Esophagus muscularis mucosa (tissue), 4 donors: ENCODE measurements around the gene PTAFR. TPM values are rescaled to one million over a fixed set of nuclear protein-coding genes. Genes with fewer than 3 reads are reported as not detected.

ENCODE experiments used
- DNase-seq: peaks from one replicate; pipeline ENCODE4 v3.0.0-alpha.2; 2017; ENCODE audit errors: extremely low spot score
- H3K27ac ChIP-seq, 4 donors: fragments of 200-600 bp; sonication (generic); replicated peaks in 1 of 4; 1 replicate in 3 of 4; 2 replicates in 1 of 4; pipeline ENCODE4 v1.5.1; 2016 to 2019; ENCODE audit warnings: mild to moderate bottlenecking in 1 of 4
- H3K27me3 ChIP-seq, 4 donors: fragments of 200-600 bp; sonication (generic); one replicate each; pipeline versions ENCODE4 v1.5.1 to v1.6.0; 2016 to 2019
- H3K36me3 ChIP-seq, 4 donors: fragments of 200-600 bp; sonication (generic); one replicate each; pipeline ENCODE4 v1.5.1; 2016 to 2019
- H3K4me1 ChIP-seq, 4 donors: fragments of 200-600 bp; sonication (generic); one replicate each; pipeline ENCODE4 v1.5.1; 2016 to 2019
- H3K4me3 ChIP-seq, 4 donors: fragments of 200-600 bp; sonication (generic); 1 replicate in 2 of 4; 2 replicates in 2 of 4; pipeline ENCODE4 v1.5.1; 2016 to 2019; ENCODE audit warnings: mild to moderate bottlenecking in 4 of 4, moderate library complexity in 1 of 4
- H3K9me3 ChIP-seq, 4 donors: fragments of 200-600 bp; sonication (generic); 1 replicate in 3 of 4; 2 replicates in 1 of 4; pipeline ENCODE4 v1.5.1; 2016 to 2019
- EP300 ChIP-seq: sonication (generic); formaldehyde crosslinking; IDR thresholded peaks from one replicate; pipeline ENCODE4 v1.6.1; 2017; ENCODE audit warnings: antibody characterized with exemption
- POLR2A ChIP-seq: fragments of 450-650 bp; IDR thresholded peaks from one replicate; pipeline ENCODE4 v1.6.1; 2017; ENCODE audit warnings: antibody characterized with exemption, moderate library complexity, mild to moderate bottlenecking, low read depth
- POLR2AphosphoS5 ChIP-seq, 2 donors: sonication (generic); formaldehyde crosslinking; IDR thresholded peaks; one replicate each; pipeline ENCODE4 v1.6.1; 2017; ENCODE audit warnings: antibody characterized with exemption in 2 of 2
- WGBS: methylation state at CpG from one replicate; pipeline ENCODE4 v1.1.5; 2018; 5-methylcytosine and 5-hydroxymethylcytosine counted together
- intact Hi-C: fragments of 100-400 bp; cut with DNase I; formaldehyde crosslinking; loops from one replicate; pipeline ENCODE4 v1.15.1; 2023
- total RNA-seq, 4 donors: library from RNA; depleted of rRNA; stranded (reverse); fragments of >200 nt; gene quantifications; one replicate each; pipeline versions ENCODE4 v1.1.0 to v1.2.1, GENCODE V29; 2016
- TF ChIP-seq, protein P1 (sequence below), 3 experiments: fragments of 200-600 bp in 2 of 3; fragments of 450-650 bp in 1 of 3; sonication (generic) in 2 of 3; IDR thresholded peaks; one replicate each; pipeline ENCODE4 v1.5.1; 2017 to 2019; ENCODE audit warnings: antibody characterized with exemption in 3 of 3, mild to moderate bottlenecking in 2 of 3, moderate library complexity in 1 of 3

Gene PTAFR
- total RNA-seq, 4 donors from 2014 or later, result 4.6 to 8.1 (median 6.8) TPM

DNA sequence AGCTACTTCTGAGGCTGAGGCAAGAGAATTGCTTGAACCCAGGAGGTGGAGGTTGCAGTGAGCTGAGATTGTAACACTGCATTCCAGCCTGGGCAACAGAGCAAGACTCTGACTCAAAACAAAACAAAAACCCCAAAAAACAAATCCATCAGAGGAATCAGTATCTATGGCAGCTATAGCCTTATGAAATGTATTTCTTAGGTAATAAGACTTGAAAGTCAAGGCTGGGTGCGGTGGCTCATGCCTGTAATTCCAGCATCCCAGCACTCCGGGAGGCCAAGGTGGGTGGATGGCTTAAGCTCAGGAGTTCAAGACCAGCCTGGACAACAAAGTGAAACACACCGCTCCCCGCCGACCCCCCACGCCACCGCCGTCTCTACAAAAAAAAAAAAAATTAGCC is 56.9 kb downstream of the PTAFR start:
- no peak overlapping the region for H3K27ac ChIP-seq
- intact Hi-C loops, result no loop called here
- peaks cover 0 to 5% (median 0%) of the 10 kb centered on the region in 4 donors for H3K27me3 ChIP-seq
- H3K36me3 ChIP-seq, result no peaks in the 10 kb centered on the region
- H3K4me3 ChIP-seq, result no peak overlapping the region
- DNase-seq, result no peak
- TF ChIP-seq, protein P1, sequence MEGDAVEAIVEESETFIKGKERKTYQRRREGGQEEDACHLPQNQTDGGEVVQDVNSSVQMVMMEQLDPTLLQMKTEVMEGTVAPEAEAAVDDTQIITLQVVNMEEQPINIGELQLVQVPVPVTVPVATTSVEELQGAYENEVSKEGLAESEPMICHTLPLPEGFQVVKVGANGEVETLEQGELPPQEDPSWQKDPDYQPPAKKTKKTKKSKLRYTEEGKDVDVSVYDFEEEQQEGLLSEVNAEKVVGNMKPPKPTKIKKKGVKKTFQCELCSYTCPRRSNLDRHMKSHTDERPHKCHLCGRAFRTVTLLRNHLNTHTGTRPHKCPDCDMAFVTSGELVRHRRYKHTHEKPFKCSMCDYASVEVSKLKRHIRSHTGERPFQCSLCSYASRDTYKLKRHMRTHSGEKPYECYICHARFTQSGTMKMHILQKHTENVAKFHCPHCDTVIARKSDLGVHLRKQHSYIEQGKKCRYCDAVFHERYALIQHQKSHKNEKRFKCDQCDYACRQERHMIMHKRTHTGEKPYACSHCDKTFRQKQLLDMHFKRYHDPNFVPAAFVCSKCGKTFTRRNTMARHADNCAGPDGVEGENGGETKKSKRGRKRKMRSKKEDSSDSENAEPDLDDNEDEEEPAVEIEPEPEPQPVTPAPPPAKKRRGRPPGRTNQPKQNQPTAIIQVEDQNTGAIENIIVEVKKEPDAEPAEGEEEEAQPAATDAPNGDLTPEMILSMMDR (IDR thresholded peaks at IDR 0.05), result no peak
- TF ChIP-seq POLR2A (no peak), EP300 (no peak), POLR2AphosphoS5 (IDR thresholded peaks at IDR 0.05) (no peak)
- 92% methylated on average over 8 of the region's 8 CpGs for WGBS
- no peaks in the 10 kb centered on the region for H3K4me1 ChIP-seq
- no peaks in the 10 kb centered on the region for H3K9me3 ChIP-seq

DNA sequence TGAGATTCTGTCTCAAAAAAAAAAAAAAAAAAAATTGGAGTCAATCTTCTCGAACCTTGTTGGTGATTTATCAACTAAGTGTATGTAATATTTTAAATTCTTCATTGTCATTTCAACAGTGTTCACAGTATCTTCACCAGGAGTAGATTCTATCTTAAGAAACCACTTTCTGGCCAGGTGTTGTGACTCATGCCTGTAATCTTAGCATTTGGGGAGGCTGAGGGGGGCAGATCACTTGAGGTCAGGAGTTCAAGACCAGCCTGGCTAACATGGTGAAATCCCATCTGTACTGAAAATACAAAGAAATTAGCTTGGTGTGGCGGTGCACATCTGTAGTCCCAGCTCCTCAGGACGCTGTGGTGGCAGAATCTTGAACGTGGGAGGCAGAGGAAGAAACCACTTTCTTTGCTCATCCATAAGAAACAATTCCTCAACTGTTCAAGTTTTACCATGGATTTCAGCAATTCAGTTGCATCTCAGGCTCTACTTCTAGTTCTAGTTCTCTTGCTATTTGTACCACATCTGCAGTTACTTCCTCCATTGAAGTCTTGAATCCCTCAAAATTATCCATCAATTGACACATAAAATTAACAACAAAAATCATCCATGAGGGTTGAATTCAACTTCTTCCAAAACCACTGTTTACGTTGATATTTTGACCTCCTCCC is 57.7 kb downstream of the PTAFR start:
- no peak for DNase-seq
- Histone ChIP-seq H3K4me3 (no peak overlapping the region), H3K36me3 (no peaks in the 10 kb centered on the region), H3K27me3 (peaks cover 0 to 5% (median 0%) of the 10 kb centered on the region in 4 donors), H3K27ac (no peak overlapping the region), H3K4me1 (no peaks in the 10 kb centered on the region), H3K9me3 (no peaks in the 10 kb centered on the region)
- TF ChIP-seq EP300 (no peak), POLR2A (no peak), POLR2AphosphoS5 (IDR thresholded peaks at IDR 0.05) (no peak)
- TF ChIP-seq, protein P1 (IDR thresholded peaks at IDR 0.05), result no peak
- WGBS, result 75% methylated on average over 5 of the region's 5 CpGs
- intact Hi-C loops, result no loop called here

- TF ChIP-seq EP300 (no peak), POLR2AphosphoS5 (IDR thresholded peaks at IDR 0.05) (no peak), POLR2A (no peak)
- TF ChIP-seq, protein P1 (IDR thresholded peaks at IDR 0.05), result no peak
- H3K4me3 ChIP-seq, result no peak overlapping the region
- intact Hi-C loops, result no loop called here
- H3K36me3 ChIP-seq, result no peaks in the 10 kb centered on the region
- H3K9me3 ChIP-seq, result no peaks in the 10 kb centered on the region
- no peak overlapping the region for H3K27ac ChIP-seq
- no peaks in the 10 kb centered on the region for H3K4me1 ChIP-seq
- no peak for DNase-seq
- 55% methylated on average over 4 of the region's 4 CpGs for whole genome bisulfite sequencing
- peaks cover 0 to 5% (median 0%) of the 10 kb centered on the region in 4 donors for H3K27me3 ChIP-seq
Measured at GRCh38 chr1:28115267-28115666, 61.2 kb downstream of the PTAFR start.

DNA sequence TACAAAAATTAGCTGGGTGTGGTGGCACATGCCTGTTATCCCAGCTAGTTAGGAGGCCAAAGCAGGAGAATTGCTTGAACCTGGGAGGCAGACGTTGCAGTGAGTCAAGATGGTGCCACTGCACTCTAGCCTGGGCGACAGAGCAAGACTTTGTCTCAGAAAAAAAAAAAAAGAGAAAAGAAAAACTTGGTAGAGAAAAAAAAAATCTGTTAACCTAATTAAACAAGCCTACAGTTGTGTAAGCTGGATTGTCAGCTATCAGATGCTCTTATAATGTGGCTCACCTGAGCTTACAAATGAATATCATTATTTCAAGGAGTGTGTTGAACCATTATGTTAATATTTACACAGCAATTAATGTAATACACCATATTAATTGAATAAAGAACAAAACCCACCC is 61.6 kb downstream of the PTAFR start:
- intact Hi-C loops, result no loop called here
- no peak for DNase-seq
- H3K9me3 ChIP-seq, result no peaks in the 10 kb centered on the region
- H3K27me3 ChIP-seq, result peaks cover 0 to 5% (median 0%) of the 10 kb centered on the region in 4 donors
- H3K36me3 ChIP-seq, result no peaks in the 10 kb centered on the region
- H3K4me3 ChIP-seq, result no peak overlapping the region
- no peaks in the 10 kb centered on the region for H3K4me1 ChIP-seq
- TF ChIP-seq, protein P1 (IDR thresholded peaks at IDR 0.05), result no peak
- TF ChIP-seq EP300 (no peak), POLR2A (no peak), POLR2AphosphoS5 (IDR thresholded peaks at IDR 0.05) (no peak)
- 83% methylated on average over 2 of the region's 2 CpGs for WGBS
- no peak overlapping the region for H3K27ac ChIP-seq

- no peaks in the 10 kb centered on the region for H3K27me3 ChIP-seq
- H3K4me3 ChIP-seq, result no peak overlapping the region
- no peak overlapping the region for H3K27ac ChIP-seq
- no peak for DNase-seq
- H3K4me1 ChIP-seq, result no peaks in the 10 kb centered on the region
- H3K36me3 ChIP-seq, result no peaks in the 10 kb centered on the region
- 59% methylated on average over 3 of the region's 3 CpGs for WGBS
- no peaks in the 10 kb centered on the region for H3K9me3 ChIP-seq
- TF ChIP-seq, protein P1 (IDR thresholded peaks at IDR 0.05), result no peak
- TF ChIP-seq POLR2AphosphoS5 (IDR thresholded peaks at IDR 0.05) (no peak), POLR2A (no peak), EP300 (no peak)
- intact Hi-C loops, result no loop called here
Measured at GRCh38 chr1:28113242-28113572, 63.3 kb downstream of the PTAFR start.
